ENCODE measurements around the gene SLC38A2.
"Not testable (repeated sequence)": the region's sequence is repeated elsewhere in the genome, so short reads cannot be mapped to it uniquely, and the experiment has no call there.

The SLC38A2 gene

DNA sequence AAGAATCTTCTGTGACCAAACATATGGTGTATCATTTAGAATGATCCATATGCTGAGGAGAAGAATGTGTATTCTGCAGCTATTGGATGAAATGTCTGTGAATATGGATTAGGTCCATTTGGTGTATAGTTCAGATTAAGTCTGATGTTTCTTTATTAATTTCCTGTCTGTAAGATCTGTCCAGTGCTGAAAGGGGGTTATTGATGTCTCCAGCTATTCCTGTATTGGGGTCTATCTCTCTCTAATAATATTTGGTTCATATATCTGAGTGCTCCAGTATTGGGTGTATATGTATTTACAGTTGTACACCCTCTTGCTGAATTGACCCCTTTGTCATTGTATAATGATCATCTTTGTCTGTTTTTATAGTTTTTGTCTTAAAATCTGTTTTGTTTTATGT, 33.5 kb downstream of the SLC38A2 start:
- no peaks in the 10 kb centered on the region for H3K79me2 ChIP-seq (ENCODE audit: insufficient read depth, low read length)
- H3K9me3 ChIP-seq (ENCODE audit: insufficient read depth, low read depth, low read length), result no peaks in the 10 kb centered on the region
- no peak overlapping the region for H3K4me3 ChIP-seq (ENCODE audit: low read length, poor library complexity, severe bottlenecking)
- no peak overlapping the region for H3K4me2 ChIP-seq (ENCODE audit: low read depth, low read length, poor library complexity, severe bottlenecking)
- TF ChIP-seq, protein P1, sequence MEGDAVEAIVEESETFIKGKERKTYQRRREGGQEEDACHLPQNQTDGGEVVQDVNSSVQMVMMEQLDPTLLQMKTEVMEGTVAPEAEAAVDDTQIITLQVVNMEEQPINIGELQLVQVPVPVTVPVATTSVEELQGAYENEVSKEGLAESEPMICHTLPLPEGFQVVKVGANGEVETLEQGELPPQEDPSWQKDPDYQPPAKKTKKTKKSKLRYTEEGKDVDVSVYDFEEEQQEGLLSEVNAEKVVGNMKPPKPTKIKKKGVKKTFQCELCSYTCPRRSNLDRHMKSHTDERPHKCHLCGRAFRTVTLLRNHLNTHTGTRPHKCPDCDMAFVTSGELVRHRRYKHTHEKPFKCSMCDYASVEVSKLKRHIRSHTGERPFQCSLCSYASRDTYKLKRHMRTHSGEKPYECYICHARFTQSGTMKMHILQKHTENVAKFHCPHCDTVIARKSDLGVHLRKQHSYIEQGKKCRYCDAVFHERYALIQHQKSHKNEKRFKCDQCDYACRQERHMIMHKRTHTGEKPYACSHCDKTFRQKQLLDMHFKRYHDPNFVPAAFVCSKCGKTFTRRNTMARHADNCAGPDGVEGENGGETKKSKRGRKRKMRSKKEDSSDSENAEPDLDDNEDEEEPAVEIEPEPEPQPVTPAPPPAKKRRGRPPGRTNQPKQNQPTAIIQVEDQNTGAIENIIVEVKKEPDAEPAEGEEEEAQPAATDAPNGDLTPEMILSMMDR (conservative IDR thresholded peaks at IDR 0.05; ENCODE audit: low read length), result no peak
- no peak for TF ChIP-seq EZH2phosphoT487 (IDR thresholded peaks at IDR 0.05; ENCODE audit: borderline replicate concordance)
- H3F3A ChIP-seq (ENCODE audit: low read depth), result no peaks in the 10 kb centered on the region
- H2AFZ ChIP-seq (ENCODE audit: low read length), result no peak overlapping the region
- no peaks in the 10 kb centered on the region for H3K27me3 ChIP-seq (ENCODE audit: insufficient read depth, low read length, poor library complexity, severe bottlenecking)
- H3K9ac ChIP-seq (ENCODE audit: low read depth, low read length, poor library complexity, severe bottlenecking), result no peak overlapping the region
- H3K9me2 ChIP-seq (replicated peaks; ENCODE audit: low read depth, low read length), result no peaks in the 10 kb centered on the region
- H4K20me1 ChIP-seq (ENCODE audit: insufficient read depth, low read length, poor library complexity, severe bottlenecking), result no peaks in the 10 kb centered on the region
- no peaks in the 10 kb centered on the region for H3K4me1 ChIP-seq (ENCODE audit: insufficient read depth, low read length, poor library complexity, severe bottlenecking)
- H3K36me3 ChIP-seq (ENCODE audit: insufficient read depth, low read length), result no peaks in the 10 kb centered on the region

DNA sequence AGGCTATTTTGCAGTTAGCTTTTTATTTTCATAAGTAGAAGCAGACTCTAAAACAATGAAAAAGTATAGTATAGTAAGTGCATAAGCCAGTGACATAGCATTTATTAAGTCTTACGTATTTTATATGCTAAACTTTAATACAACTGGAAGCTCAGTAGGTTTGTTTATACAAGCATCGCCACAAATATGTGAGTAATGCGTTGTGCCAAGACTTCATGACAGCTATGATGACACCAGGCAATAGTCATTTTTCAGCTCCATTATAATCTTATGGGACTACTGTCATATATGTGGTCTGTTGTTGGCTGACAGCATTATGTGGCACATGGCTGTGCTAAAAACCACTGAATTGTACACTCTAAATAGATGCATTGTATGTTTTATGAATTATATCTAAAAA, 40.3 kb downstream of the SLC38A2 start:
- Histone ChIP-seq H3K9me3 (ENCODE audit: insufficient read depth, low read depth, low read length) (peaks cover 8% of the 10 kb centered on the region; the same call in 1 of the 2 replicates), H4K20me1 (ENCODE audit: insufficient read depth, low read length, poor library complexity, severe bottlenecking) (no peaks in the 10 kb centered on the region), H3K79me2 (ENCODE audit: insufficient read depth, low read length) (no peaks in the 10 kb centered on the region), H3K9me2 (replicated peaks; ENCODE audit: low read depth, low read length) (no peaks in the 10 kb centered on the region), H3K4me1 (ENCODE audit: insufficient read depth, low read length, poor library complexity, severe bottlenecking) (no peaks in the 10 kb centered on the region), H3F3A (ENCODE audit: low read depth) (no peaks in the 10 kb centered on the region), H2AFZ (ENCODE audit: low read length) (no peak overlapping the region), H3K36me3 (ENCODE audit: insufficient read depth, low read length) (no peaks in the 10 kb centered on the region), H3K9ac (ENCODE audit: low read depth, low read length, poor library complexity, severe bottlenecking) (no peak overlapping the region), H3K27me3 (ENCODE audit: insufficient read depth, low read length, poor library complexity, severe bottlenecking) (no peaks in the 10 kb centered on the region), H3K4me3 (ENCODE audit: low read length, poor library complexity, severe bottlenecking) (no peak overlapping the region), H3K4me2 (ENCODE audit: low read depth, low read length, poor library complexity, severe bottlenecking) (no peak overlapping the region)
- TF ChIP-seq, protein P1 (conservative IDR thresholded peaks at IDR 0.05; ENCODE audit: low read length), result no peak
- no peak for TF ChIP-seq EZH2phosphoT487 (IDR thresholded peaks at IDR 0.05; ENCODE audit: borderline replicate concordance)

DNA sequence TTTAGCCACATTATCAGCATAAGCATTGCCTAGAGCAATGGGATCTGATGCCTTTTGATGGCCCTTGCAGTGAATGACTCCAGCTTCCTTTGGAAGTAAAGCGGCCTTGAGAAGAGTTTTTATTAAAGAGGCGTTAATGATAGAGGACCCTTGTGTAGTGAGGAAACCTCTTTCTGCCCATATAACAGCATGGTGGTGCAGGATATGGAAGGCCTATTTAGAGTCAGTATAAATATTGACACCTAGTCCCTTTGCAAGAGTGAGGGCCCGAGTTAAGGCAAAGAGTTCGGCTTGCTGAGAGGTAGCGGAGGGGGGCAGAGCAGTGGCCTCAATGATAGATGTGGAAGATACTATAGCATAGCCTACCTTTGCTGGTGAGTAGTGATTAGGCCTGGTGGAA, 47.5 kb downstream of the SLC38A2 start:
- H4K20me1 ChIP-seq (ENCODE audit: insufficient read depth, low read length, poor library complexity, severe bottlenecking); H2AFZ ChIP-seq (ENCODE audit: low read length); H3K9me2 ChIP-seq (replicated peaks; ENCODE audit: low read depth, low read length); H3K36me3 ChIP-seq (ENCODE audit: insufficient read depth, low read length); H3K9ac ChIP-seq (ENCODE audit: low read depth, low read length, poor library complexity, severe bottlenecking); H3K79me2 ChIP-seq (ENCODE audit: insufficient read depth, low read length); H3K4me3 ChIP-seq (ENCODE audit: low read length, poor library complexity, severe bottlenecking); H3F3A ChIP-seq (ENCODE audit: low read depth); H3K27me3 ChIP-seq (ENCODE audit: insufficient read depth, low read length, poor library complexity, severe bottlenecking); H3K4me1 ChIP-seq (ENCODE audit: insufficient read depth, low read length, poor library complexity, severe bottlenecking); H3K9me3 ChIP-seq (ENCODE audit: insufficient read depth, low read depth, low read length); H3K4me2 ChIP-seq (ENCODE audit: low read depth, low read length, poor library complexity, severe bottlenecking): not testable (repeated sequence)

DNA sequence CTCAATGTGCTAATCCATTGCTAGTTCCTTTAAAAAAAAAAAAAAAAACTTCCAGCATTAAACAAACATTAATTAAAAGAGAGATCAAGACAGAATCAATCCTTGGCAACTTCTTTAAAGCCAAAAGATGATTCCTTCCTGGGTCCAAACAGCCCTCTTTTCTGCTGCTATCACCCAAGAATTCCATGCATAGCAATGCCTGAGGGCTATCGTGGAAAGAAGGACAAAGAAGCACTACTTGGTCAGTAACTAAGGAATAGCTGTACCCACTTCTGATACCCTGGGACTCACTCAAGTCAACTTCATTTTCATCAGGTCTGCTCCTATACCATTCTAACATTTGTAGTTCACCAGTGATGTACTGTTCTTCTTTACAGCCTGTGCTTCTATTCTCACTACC, 51.8 kb downstream of the SLC38A2 start:
- Histone ChIP-seq H3K4me2 (ENCODE audit: low read depth, low read length, poor library complexity, severe bottlenecking) (no peak overlapping the region), H3K9ac (ENCODE audit: low read depth, low read length, poor library complexity, severe bottlenecking) (no peak overlapping the region), H3K36me3 (ENCODE audit: insufficient read depth, low read length) (no peaks in the 10 kb centered on the region), H3K9me2 (replicated peaks; ENCODE audit: low read depth, low read length) (no peaks in the 10 kb centered on the region), H2AFZ (ENCODE audit: low read length) (no peak overlapping the region), H3K4me3 (ENCODE audit: low read length, poor library complexity, severe bottlenecking) (no peak overlapping the region), H3K79me2 (ENCODE audit: insufficient read depth, low read length) (no peaks in the 10 kb centered on the region), H3K9me3 (ENCODE audit: insufficient read depth, low read depth, low read length) (no peaks in the 10 kb centered on the region), H3F3A (ENCODE audit: low read depth) (no peaks in the 10 kb centered on the region), H3K4me1 (ENCODE audit: insufficient read depth, low read length, poor library complexity, severe bottlenecking) (no peaks in the 10 kb centered on the region), H3K27me3 (ENCODE audit: insufficient read depth, low read length, poor library complexity, severe bottlenecking) (no peaks in the 10 kb centered on the region), H4K20me1 (ENCODE audit: insufficient read depth, low read length, poor library complexity, severe bottlenecking) (no peaks in the 10 kb centered on the region)
- TF ChIP-seq, protein P1 (conservative IDR thresholded peaks at IDR 0.05; ENCODE audit: low read length), result no peak
- no peak for TF ChIP-seq EZH2phosphoT487 (IDR thresholded peaks at IDR 0.05; ENCODE audit: borderline replicate concordance)
